A549 (cell line): ENCODE data around the gene TP53TG5.

Experiments
- CTCF ChIP-seq: fragments of >200 bp; sonication (Bioruptor Twin); formaldehyde crosslinking; IDR thresholded peaks from 3 replicates; pipeline ENCODE4 v1.5.1; 2016
- ELK1 ChIP-seq: fragments of 150-350 bp; IDR thresholded peaks from 2 replicates; pipeline ENCODE4 v1.6.1; 2014; ENCODE audit warnings: low read depth, mild to moderate bottlenecking, low read length
- JUN ChIP-seq, 2 experiments: fragments of >200 bp; sonication (Bioruptor Twin); formaldehyde crosslinking; IDR thresholded peaks; 2 replicates in 1 of 2; 3 replicates in 1 of 2; pipeline ENCODE4 v1.6.1; 2016 to 2017
- POLR2A ChIP-seq: IDR thresholded peaks from 2 replicates; pipeline ENCODE4 v1.6.1; 2012; ENCODE audit warnings: mild to moderate bottlenecking, low read length
- RAD21 ChIP-seq, 2 experiments: fragments of >200 bp in 1 of 2; sonication (Bioruptor Twin) in 1 of 2; formaldehyde crosslinking in 1 of 2; IDR thresholded peaks in 1 of 2; conservative IDR thresholded peaks in 1 of 2; 2 replicates in 1 of 2; 3 replicates in 1 of 2; pipeline ENCODE4 v1.6.1; 2012 to 2018; ENCODE audit warnings: inconsistent platforms in 1 of 2
- RCOR1 ChIP-seq: fragments of 150-350 bp; IDR thresholded peaks from 2 replicates; pipeline ENCODE4 v1.6.1; 2014; ENCODE audit warnings: antibody characterized with exemption, low read length, low read depth

- TF ChIP-seq JUN (IDR thresholded peaks at IDR 0.05), result no peak
- TF ChIP-seq ELK1, result no peak
- TF ChIP-seq CTCF, result no peak
- TF ChIP-seq RCOR1, result no peak
- no peak for TF ChIP-seq RAD21 (conservative IDR thresholded peaks at IDR 0.05 in 1 of 2, IDR thresholded peaks at IDR 0.05 in 1 of 2)
- TF ChIP-seq POLR2A, result no peak
These were observed 11.0 kb downstream of the TP53TG5 start for GRCh38 chr20:45367126-45367525.
